K562 (cell line): ENCODE results near the gene PIP4K2A. TPM values are rescaled to one million over a fixed set of nuclear protein-coding genes. Genes with fewer than 3 reads are reported as not detected.
A peak's percentile ranks its signal among the peaks of the same experiment; 100 is the strongest.

Experiments
- ATAC-seq: fragments of 200-7000 bp; cut with Tn5 transposase; 3 replicates; pipeline ENCODE4 v1.9.1; 2020; ENCODE audit warnings: moderate library complexity
- BruUV-seq: library from RNA; stranded (reverse); fragments of 400-500 nt; replicated peaks from 2 replicates; lab custom pipeline; 2021; lab: Mats Ljungman, UMichigan
- CTCF ChIA-PET: fragments of 300-600 bp; formaldehyde crosslinking; extraction: SDS; loops from one replicate; lab custom pipeline; 2021; ENCODE audit warnings: low intra/inter-chr PET ratio; lab: Yijun Ruan, JAX
- POLR2A ChIA-PET: fragments of 300-600, 350-650 bp; sonication (Branson Sonifier 250); formaldehyde crosslinking; extraction: SDS; loops from one replicate; lab custom pipeline; 2021; ENCODE audit warnings: antibody characterized with exemption, inconsistent platforms; lab: Yijun Ruan, JAX
- DNase-seq, 4 experiments: peaks; one replicate each; pipeline versions ENCODE4 v3.0.0 to v3.0.0-alpha.2; 2011 to 2018; ENCODE audit warnings: low spot score in 3 of 4, mixed read lengths in 3 of 4; ENCODE audit errors: extremely low read depth in 1 of 4
- FAIRE-seq: peaks from 2 replicates; lab custom pipeline; 2011; peaks lifted over from hg19 to GRCh38; lab: Jason Lieb, UNC
- H2AFZ ChIP-seq: 2 replicates; pipeline ENCODE4 v1.6.0; 2011; ENCODE audit warnings: low read depth, low read length, control low read depth, inconsistent platforms
- H3K27ac ChIP-seq: fragments of 200-600 bp; 3 replicates; pipeline ENCODE4 v1.8.0; 2011; ENCODE audit warnings: low read depth, mild to moderate bottlenecking, control low read depth, inconsistent platforms, low read length, moderate library complexity, mixed read lengths; ENCODE audit errors: extremely low read depth
- H3K27me3 ChIP-seq, 2 experiments: fragments of 300-600 bp in 1 of 2; 2 replicates in 1 of 2; 3 replicates in 1 of 2; pipeline versions ENCODE4 v1.6.0 to v1.8.0; 2011; ENCODE audit warnings: inconsistent platforms in 2 of 2, low read length in 2 of 2, mild to moderate bottlenecking in 1 of 2, mixed read lengths in 1 of 2, moderate library complexity in 1 of 2; ENCODE audit not compliant: control insufficient read depth in 2 of 2, insufficient read depth in 2 of 2
- H3K36me3 ChIP-seq: fragments of 300-600 bp; 3 replicates; pipeline ENCODE4 v1.8.0; 2011; ENCODE audit warnings: mild to moderate bottlenecking, low read length, inconsistent platforms; ENCODE audit not compliant: control insufficient read depth, insufficient read depth
- H3K4me1 ChIP-seq, 2 experiments: fragments of 200-600 bp in 1 of 2; replicated peaks in 1 of 2; 2 replicates in 1 of 2; 3 replicates in 1 of 2; pipeline versions ENCODE4 v1.5.1 to v1.8.0; 2011; ENCODE audit warnings: inconsistent platforms in 2 of 2, low read length in 2 of 2, mild to moderate bottlenecking in 1 of 2, mixed read lengths in 1 of 2, moderate library complexity in 1 of 2; ENCODE audit not compliant: control insufficient read depth in 2 of 2, insufficient read depth in 2 of 2
- H3K4me2 ChIP-seq: 2 replicates; pipeline ENCODE4 v1.6.1; 2011; ENCODE audit warnings: low read length, control low read depth, inconsistent platforms, mixed read lengths; ENCODE audit not compliant: insufficient read depth
- H3K4me3 ChIP-seq: fragments of 200-600 bp; sonication (generic), shearing (Covaris generic); 2 replicates; pipeline ENCODE4 v1.5.1; 2016; ENCODE audit warnings: control low read depth, inconsistent platforms
- H3K79me2 ChIP-seq: fragments of 200-600 bp; 3 replicates; pipeline ENCODE4 v1.8.0; 2011; ENCODE audit warnings: low read length, inconsistent platforms; ENCODE audit not compliant: control insufficient read depth, insufficient read depth
- H3K9ac ChIP-seq, 2 experiments: 2 replicates each; pipeline versions ENCODE4 v1.6.0 to v1.6.1; 2011; ENCODE audit warnings: low read depth in 2 of 2, low read length in 2 of 2, control low read depth in 1 of 2, inconsistent platforms in 1 of 2, mild to moderate bottlenecking in 1 of 2, mixed read lengths in 1 of 2; ENCODE audit not compliant: insufficient read depth in 1 of 2
- H3K9me1 ChIP-seq: one replicate; pipeline ENCODE4 v1.6.0; 2011; ENCODE audit warnings: inconsistent platforms, mild to moderate bottlenecking, low read length, moderate library complexity; ENCODE audit not compliant: control insufficient read depth, insufficient read depth
- H3K9me3 ChIP-seq: replicated peaks from 2 replicates; pipeline ENCODE4 v1.5.1; 2011; ENCODE audit warnings: low read depth, low read length, inconsistent platforms; ENCODE audit not compliant: control insufficient read depth, insufficient read depth
- H4K20me1 ChIP-seq: replicated peaks from 2 replicates; pipeline ENCODE4 v1.6.1; 2011; ENCODE audit warnings: low read length, inconsistent platforms, mixed read lengths; ENCODE audit not compliant: control insufficient read depth, insufficient read depth
- BHLHE40 ChIP-seq: IDR thresholded peaks from 2 replicates; pipeline ENCODE4 v1.6.1; 2011; ENCODE audit warnings: low read length, improper control_type of control experiment
- EP400 ChIP-seq: fragments of 450-650 bp; IDR thresholded peaks from 2 replicates; pipeline ENCODE4 v1.6.1; 2017; ENCODE audit warnings: antibody characterized with exemption, mild to moderate bottlenecking, moderate library complexity
- HMG20B ChIP-seq: fragments of 250-450 bp; sonication (Bioruptor Pico); IDR thresholded peaks from 2 replicates; pipeline ENCODE4 v1.5.0; 2021; ENCODE audit warnings: mild to moderate bottlenecking
- JUN ChIP-seq, 2 experiments: sonication (generic) in 1 of 2; formaldehyde crosslinking in 1 of 2; IDR thresholded peaks; 2 replicates each; pipeline versions ENCODE4 v1.6.1 to v1.8.0; 2012 to 2022; ENCODE audit warnings: borderline replicate concordance in 2 of 2, mild to moderate bottlenecking in 2 of 2, improper control_type of control experiment in 1 of 2, low read depth in 1 of 2, low read length in 1 of 2, missing genetic modification reagents in 1 of 2
- JUND ChIP-seq, 2 experiments: IDR thresholded peaks; 2 replicates in 1 of 2; 3 replicates in 1 of 2; pipeline ENCODE4 v1.6.1; 2011; ENCODE audit warnings: borderline replicate concordance in 2 of 2, low read depth in 2 of 2, low read length in 2 of 2, improper control_type of control experiment in 1 of 2, missing biosample characterization in 1 of 2, missing genetic modification characterization in 1 of 2, missing genetic modification reagents in 1 of 2
- MAZ ChIP-seq, 2 experiments: fragments of 450-650 bp in 1 of 2; sonication (generic) in 1 of 2; formaldehyde crosslinking; IDR thresholded peaks in 1 of 2; conservative IDR thresholded peaks in 1 of 2; 2 replicates each; pipeline versions ENCODE4 v1.4.0 to v1.5.0; 2020; ENCODE audit warnings: mild to moderate bottlenecking in 1 of 2, missing genetic modification reagents in 1 of 2
- MIER1 ChIP-seq: fragments of 450-650 bp; IDR thresholded peaks from 2 replicates; pipeline ENCODE4 v1.6.1; 2016; ENCODE audit warnings: antibody characterized with exemption, mild to moderate bottlenecking, low read depth
- MTA2 ChIP-seq: fragments of 450-650 bp; IDR thresholded peaks from 2 replicates; pipeline ENCODE4 v1.6.1; 2016; ENCODE audit warnings: low read depth
- PRPF4 ChIP-seq: fragments of 200-400 bp; formaldehyde crosslinking; IDR thresholded peaks from one replicate; pipeline ENCODE4 v1.6.1; 2017; ENCODE audit warnings: low read length, low read depth, mild to moderate bottlenecking; ENCODE audit not compliant: insufficient read depth, poor library complexity, severe bottlenecking
- RAD51 ChIP-seq: fragments of 450-650 bp; IDR thresholded peaks from 2 replicates; pipeline ENCODE4 v1.7.1; 2016; ENCODE audit warnings: low read depth, mild to moderate bottlenecking, borderline replicate concordance
- U2AF1 ChIP-seq: fragments of 200-400 bp; formaldehyde crosslinking; optimal IDR thresholded peaks from 2 replicates; pipeline ENCODE3; 2017; ENCODE audit warnings: mild to moderate bottlenecking, low read depth, low read length, moderate library complexity
- ZBTB26 ChIP-seq: fragments of 450-650 bp; formaldehyde crosslinking; IDR thresholded peaks from 2 replicates; pipeline ENCODE4 v1.4.0; 2022; ENCODE audit warnings: missing genetic modification characterization
- ZNF197 ChIP-seq: fragments of 200-800 bp; sonication (Bioruptor generic); IDR thresholded peaks from 2 replicates; pipeline ENCODE4 v1.6.1; 2016; ENCODE audit warnings: low read depth, missing genetic modification characterization, missing compliant biosample characterization
- ZNF512 ChIP-seq: IDR thresholded peaks from 2 replicates; pipeline ENCODE4 v1.6.1; 2016; ENCODE audit warnings: missing genetic modification characterization, missing compliant biosample characterization
- ZNF57 ChIP-seq: fragments of 450-650 bp; formaldehyde crosslinking; IDR thresholded peaks from 2 replicates; pipeline ENCODE4 v1.4.0; 2020; ENCODE audit warnings: mild to moderate bottlenecking, moderate library complexity
- WGBS: fragments of 100-300 bp; shearing (Covaris generic); methylation state at CpG from one replicate; pipeline ENCODE4 v1.1.6; 2016; ENCODE audit warnings: low coverage, mixed read lengths; ENCODE audit not compliant: insufficient coverage; ENCODE audit errors: missing lambda C conversion rate; 5-methylcytosine and 5-hydroxymethylcytosine counted together
- in situ Hi-C: fragments of 300-500 bp; cut with MboI; formaldehyde crosslinking; loops from 4 replicates; pipeline ENCODE4 v1.15.0; 2018; ENCODE audit warnings: inconsistent platforms, mixed read lengths
- intact Hi-C: fragments of 100-400 bp; cut with micrococcal nuclease; formaldehyde crosslinking; loops from 2 replicates; pipeline ENCODE4 v1.14.2; 2022
- polyA plus RNA-seq, 8 experiments: library from polyadenylated mRNA; depleted of rRNA in 4 of 8; stranded (reverse) in 5 of 8; unstranded in 3 of 8; fragments of >200 nt; fragmentation: Nextera tagmentation in 2 of 8; fragmentation: Illumina TruSeq in 1 of 8; extraction: Ambion mirVana in 2 of 8; extraction: Trizol in 1 of 8; gene quantifications; 2 replicates each; pipeline versions ENCODE4 v1.2.1 to v1.2.3, GENCODE V29; 2011 to 2014; ENCODE audit warnings: inconsistent platforms in 1 of 8, missing spikeins in 1 of 8
- total RNA-seq, 7 experiments: library from RNA; depleted of rRNA in 6 of 7; stranded (reverse); fragments of >200 nt in 6 of 7; fragmentation: Illumina TruSeq in 2 of 7; extraction: Trizol in 2 of 7; gene quantifications; 2 replicates each; pipeline versions ENCODE4 v1.2.1 to v1.2.3, GENCODE V29; 2011 to 2021; ENCODE audit warnings: low replicate concordance in 1 of 7

The PIP4K2A gene
- total and polyA plus RNA-seq, 9 of the 15 experiments (the other 6 are each of a cell fraction or from before 2014, with no cell fraction given): 35.6 to 117 (median 71.9) TPM

DNA sequence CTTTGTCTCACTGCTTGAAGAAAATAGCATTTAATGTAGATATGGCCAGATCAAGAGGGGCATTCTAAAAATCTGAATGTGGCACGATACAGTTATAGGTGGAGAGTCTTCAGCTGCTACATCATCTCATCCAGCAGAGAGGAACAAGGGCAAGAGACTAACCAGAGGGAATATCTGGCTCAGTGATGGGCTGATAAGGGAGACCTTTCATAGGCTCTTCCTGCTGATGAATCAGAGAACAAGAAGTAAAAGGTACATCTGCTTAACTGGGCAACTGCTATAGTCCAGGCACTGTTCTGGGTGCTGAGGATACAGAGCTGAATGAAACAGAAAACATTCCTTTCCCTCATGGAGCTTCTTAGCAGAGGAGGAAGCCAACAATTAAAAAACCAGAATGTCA lies 37.9 kb downstream of the PIP4K2A start:
- DNase-seq: no peak
- H3K4me3 ChIP-seq: no peak overlapping the region
- WGBS: 35% methylated on average over 1 of the region's 1 CpG
- in situ Hi-C loops (no loop called here), intact Hi-C loops (no loop called here)
- peaks cover 99% of the 10 kb centered on the region for H3K79me2 ChIP-seq
- H4K20me1 ChIP-seq: no peaks in the 10 kb centered on the region
- BruUV-seq: no TSS peak
- peak; percentile 44 for FAIRE-seq
- peaks cover 21 to 62% of the 10 kb centered on the region in 2 experiments for H3K4me1 ChIP-seq
- POLR2A ChIA-PET: interaction anchor here (0.8 to 3.2 kb wide), 7 partner anchors 8 to 60 kb away, joined by 3 to 12 read pairs (median 4); no protein-coding TSS in a partner anchor
- no peak overlapping the region for H3K4me2 ChIP-seq
- H3K27ac ChIP-seq: no peak overlapping the region; the same call in 2 of the 3 replicates
- no peaks in the 10 kb centered on the region for H3K9me3 ChIP-seq
- H3K36me3 ChIP-seq: peaks cover 14% of the 10 kb centered on the region; the same call in 1 of the 3 replicates
- ATAC-seq: peak; percentile 15; the same call in 2 of the 3 replicates
- CTCF ChIA-PET: no interaction called here
- H3K9me1 ChIP-seq: no peaks in the 10 kb centered on the region
- no peak overlapping the region for H3K9ac ChIP-seq
- no peaks in the 10 kb centered on the region for H3K27me3 ChIP-seq
- H2AFZ ChIP-seq: no peak overlapping the region
- no peak for TF ChIP-seq HMG20B (CRISPR knock-in tag)
- no peak for TF ChIP-seq JUN (IDR thresholded peaks at IDR 0.05; ENCODE audit: borderline replicate concordance, low read depth, low read length)
- no peak for TF ChIP-seq JUN (CRISPR knock-in tag; IDR thresholded peaks at IDR 0.05; ENCODE audit: borderline replicate concordance)
- TF ChIP-seq RAD51: no peak
- TF ChIP-seq U2AF1: no peak
- TF ChIP-seq JUND (IDR thresholded peaks at IDR 0.05; ENCODE audit: borderline replicate concordance, low read depth, low read length): no peak
- TF ChIP-seq JUND (tag; IDR thresholded peaks at IDR 0.05; ENCODE audit: borderline replicate concordance, low read depth, low read length): peak; percentile 14; the same call in 1 of the 3 replicates
- no peak for TF ChIP-seq ZNF197 (CRISPR knock-in tag)
- TF ChIP-seq ZNF512: no peak
- TF ChIP-seq ZNF57 (CRISPR knock-in tag): no peak
- no peak for TF ChIP-seq MIER1
- TF ChIP-seq MTA2: no peak
- no peak for TF ChIP-seq BHLHE40
- no peak for TF ChIP-seq ZBTB26
- TF ChIP-seq EP400: no peak
- TF ChIP-seq MAZ (CRISPR knock-in tag; conservative IDR thresholded peaks at IDR 0.05 in 1 of 2, IDR thresholded peaks at IDR 0.05 in 1 of 2): no peak
- TF ChIP-seq PRPF4: no peak
